ENCODE results near the gene SLC24A4. TPM values are rescaled to one million over a fixed set of nuclear protein-coding genes. Genes with fewer than 3 reads are reported as not detected.

The SLC24A4 gene
- total and polyA plus RNA-seq, 2 of the 4 experiments (the other 2 are of a cell fraction): not detected

DNA sequence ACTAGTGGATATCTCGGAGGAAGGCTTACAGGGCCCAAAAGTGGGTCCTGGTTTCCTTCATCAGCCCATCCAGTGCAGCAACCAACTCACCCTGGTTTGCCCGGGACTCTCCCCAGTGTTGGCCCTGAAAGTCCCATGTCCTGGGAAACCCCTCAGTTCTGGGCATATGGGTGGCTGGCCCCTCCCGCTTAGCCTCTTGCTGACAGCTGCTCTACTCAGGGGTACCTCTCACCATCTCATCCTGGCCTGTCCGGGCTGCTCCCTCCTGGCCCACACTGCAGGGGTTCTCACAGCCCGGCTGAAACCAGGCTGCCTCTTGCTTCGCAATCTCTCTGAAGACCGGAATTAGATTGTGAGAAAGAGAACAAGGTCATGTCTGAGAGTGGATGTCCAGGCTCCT, 48.9 kb upstream of the SLC24A4 start (continued):
- no peak for TF ChIP-seq USF2 (IDR thresholded peaks at IDR 0.05; ENCODE audit: low read depth, low read length)
- no peak for TF ChIP-seq MXI1 (IDR thresholded peaks at IDR 0.05; ENCODE audit: borderline replicate concordance, low read depth, low read length)
- no peak for TF ChIP-seq MAFK (IDR thresholded peaks at IDR 0.05; ENCODE audit: low read depth, low read length)
- TF ChIP-seq NFE2L2 (IDR thresholded peaks at IDR 0.05; ENCODE audit: low read depth, low read length): no peak
- no peak for TF ChIP-seq CEBPB (IDR thresholded peaks at IDR 0.05; ENCODE audit: low read depth, low read length)

- no peaks in the 10 kb centered on the region for H3K79me1 ChIP-seq (ENCODE audit: low read depth in 1 of 2, low read length in 2 of 2)
- no peak overlapping the region for H3K56ac ChIP-seq (ENCODE audit: extremely low read depth, insufficient read depth, low read length)
- H2AK5ac ChIP-seq (ENCODE audit: low read depth, low read length): no peak overlapping the region
- no peak for DNase-seq
- BruUV-seq (replicated peaks): no TSS peak
- H4K20me1 ChIP-seq (ENCODE audit: insufficient read depth, low read length): no peaks in the 10 kb centered on the region
- H3K4me3 ChIP-seq (ENCODE audit: insufficient read depth, low read depth, low read length): no peak overlapping the region
- no peak overlapping the region for H2BK15ac ChIP-seq (ENCODE audit: low read depth, low read length)
- H3K4me2 ChIP-seq (ENCODE audit: low read depth, low read length): no peak overlapping the region
- no peak overlapping the region for H2AFZ ChIP-seq (replicated peaks; ENCODE audit: low read length, poor library complexity)
- H3K14ac ChIP-seq (replicated peaks; ENCODE audit: low read depth, low read length): no peak overlapping the region
- H4K5ac ChIP-seq (ENCODE audit: low read depth, low read length): no peak overlapping the region
- intact Hi-C loops (cut with micrococcal nuclease) (no loop called here), in situ Hi-C loops (cut with MboI; ENCODE audit: low sequenced_read_pairs) (no loop called here), dilution Hi-C loops (cut with HindIII; ENCODE audit: low sequenced_read_pairs, unreplicated experiment) (no loop called here)
- 74% methylated on average over 3 of the region's 7 CpGs; no CpG with 5 or more reads in 1 of the 2 experiments for WGBS, 2 experiments (ENCODE audit: extremely low coverage in 2 of 2, insufficient read length in 1 of 2)
- H2AK9ac ChIP-seq (replicated peaks; ENCODE audit: low read depth, low read length, poor library complexity): no peak overlapping the region
- H2BK20ac ChIP-seq (ENCODE audit: low read depth, low read length): no peak overlapping the region
- TF ChIP-seq MAZ (IDR thresholded peaks at IDR 0.05; ENCODE audit: borderline replicate concordance, low read depth, low read length) (no peak), ELK1 (IDR thresholded peaks at IDR 0.05; ENCODE audit: borderline replicate concordance, low read depth, low read length) (no peak), CEBPB (IDR thresholded peaks at IDR 0.05; ENCODE audit: low read depth, low read length) (no peak), CHD1 (IDR thresholded peaks at IDR 0.05; ENCODE audit: low read depth, low read length) (no peak), POLR2A (IDR thresholded peaks at IDR 0.05; ENCODE audit: low read depth, low read length) (no peak)
- H3K9ac ChIP-seq (ENCODE audit: low read depth, low read length): no peak overlapping the region
- POLR2A ChIA-PET (ENCODE audit: unreplicated experiment): no interaction called here
- H2BK120ac ChIP-seq (ENCODE audit: low read depth, low read length): no peak overlapping the region
- H3K9me1 ChIP-seq (ENCODE audit: insufficient read depth, low read length): no peaks in the 10 kb centered on the region
- H3K4ac ChIP-seq (ENCODE audit: low read depth, low read length): no peak overlapping the region
- H3K27ac ChIP-seq (ENCODE audit: insufficient read depth, low read length): no peak overlapping the region
- no peaks in the 10 kb centered on the region for H3K9me3 ChIP-seq (ENCODE audit: control insufficient read depth, insufficient read depth, low read length)
- H2BK5ac ChIP-seq (ENCODE audit: low read depth, low read length, poor library complexity, severe bottlenecking): no peak overlapping the region
- H3K18ac ChIP-seq (ENCODE audit: low read depth, low read length): no peak overlapping the region
- ATAC-seq (ENCODE audit: low read depth): no peak
- H3K4me1 ChIP-seq (ENCODE audit: control insufficient read depth, insufficient read depth, low read length): no peaks in the 10 kb centered on the region
- H3K36me3 ChIP-seq (ENCODE audit: control insufficient read depth, insufficient read depth, low read length): no peaks in the 10 kb centered on the region
- no peak overlapping the region for H4K8ac ChIP-seq (ENCODE audit: low read depth in 2 of 2, low read length in 2 of 2)
- no peak overlapping the region for H4K91ac ChIP-seq (ENCODE audit: insufficient read depth, low read depth, low read length)
- H3K27me3 ChIP-seq (ENCODE audit: control insufficient read depth, insufficient read depth, low read length): peaks cover 16% of the 10 kb centered on the region
- no peak overlapping the region for H3K23ac ChIP-seq (ENCODE audit: low read depth, low read length)
- CTCF ChIA-PET: no interaction called here
Measured at GRCh38 chr14:92276074-92276473, 46.9 kb upstream of the SLC24A4 start.

Measured in IMR-90 (cell line).